GM23338 (cell line): ENCODE results near the gene ADTRP. TPM values are rescaled to one million over a fixed set of nuclear protein-coding genes. Genes with fewer than 3 reads are reported as not detected.

Experiments
- ATAC-seq: fragments of 200-7000 bp; cut with Tn5 transposase; 3 replicates; pipeline ENCODE4 v1.9.1; 2020
- DNase-seq: peaks from one replicate; pipeline ENCODE4 v3.0.0-alpha.2; 2015; ENCODE audit warnings: low spot score
- H2AFZ ChIP-seq: fragments of 200-600 bp; sonication (generic); 2 replicates; pipeline ENCODE4 v1.8.0; 2016; ENCODE audit warnings: antibody characterized with exemption, mild to moderate bottlenecking, moderate library complexity
- H3F3A ChIP-seq: fragments of 200-600 bp; sonication (generic); replicated peaks from 2 replicates; pipeline ENCODE4 v1.8.0; 2017; ENCODE audit warnings: antibody characterized with exemption, mixed run types, low read depth
- H3K27ac ChIP-seq: fragments of 200-600 bp; sonication (generic); 2 replicates; pipeline ENCODE4 v1.6.1; 2016; ENCODE audit warnings: low read depth
- H3K27me3 ChIP-seq: fragments of 200-600 bp; sonication (generic); 2 replicates; pipeline ENCODE4 v1.8.0; 2016; ENCODE audit warnings: mild to moderate bottlenecking, mixed run types, moderate library complexity; ENCODE audit not compliant: insufficient read depth
- H3K36me3 ChIP-seq: fragments of 200-600 bp; sonication (generic); 2 replicates; pipeline ENCODE4 v1.8.0; 2016; ENCODE audit warnings: mild to moderate bottlenecking; ENCODE audit not compliant: insufficient read depth
- H3K4me1 ChIP-seq: fragments of 200-600 bp; sonication (generic); 2 replicates; pipeline ENCODE4 v1.8.0; 2016; ENCODE audit warnings: mild to moderate bottlenecking, moderate library complexity; ENCODE audit not compliant: insufficient read depth
- H3K4me2 ChIP-seq: fragments of 200-600 bp; sonication (generic); 2 replicates; pipeline ENCODE4 v1.7.1; 2017; ENCODE audit warnings: mixed run types
- H3K4me3 ChIP-seq: fragments of 200-600 bp; sonication (generic); 2 replicates; pipeline ENCODE4 v1.6.1; 2016; ENCODE audit warnings: mixed run types
- H3K79me2 ChIP-seq: fragments of 200-600 bp; sonication (generic); replicated peaks from 2 replicates; pipeline ENCODE4 v1.8.0; 2017; ENCODE audit warnings: mild to moderate bottlenecking; ENCODE audit not compliant: insufficient read depth
- H3K9me2 ChIP-seq: fragments of 200-600 bp; sonication (generic); 2 replicates; pipeline ENCODE4 v1.8.0; 2017; ENCODE audit not compliant: insufficient read depth
- H4K20me1 ChIP-seq: fragments of 200-600 bp; sonication (generic); replicated peaks from 2 replicates; pipeline ENCODE4 v1.8.0; 2017; ENCODE audit warnings: mild to moderate bottlenecking; ENCODE audit not compliant: insufficient read depth
- H3K27ac Mint-ChIP-seq: 2 replicates; pipeline ENCODE4 v1.8.0; 2020; ENCODE audit warnings: inconsistent platforms, mild to moderate bottlenecking, moderate library complexity, mixed read lengths
- H3K27me3 Mint-ChIP-seq: 3 replicates; pipeline ENCODE4 v1.8.0; 2022; ENCODE audit warnings: low read depth, mild to moderate bottlenecking, moderate library complexity, mixed read lengths, inconsistent platforms; ENCODE audit not compliant: insufficient read depth, poor library complexity
- H3K36me3 Mint-ChIP-seq: 3 replicates; pipeline ENCODE4 v1.8.0; 2021; ENCODE audit warnings: low read depth, mild to moderate bottlenecking, inconsistent platforms, moderate library complexity, mixed read lengths
- H3K4me1 Mint-ChIP-seq: 3 replicates; pipeline ENCODE4 v1.8.0; 2020; ENCODE audit warnings: mild to moderate bottlenecking, inconsistent platforms, mixed read lengths
- H3K4me3 Mint-ChIP-seq: 3 replicates; pipeline ENCODE4 v1.8.0; 2021; ENCODE audit warnings: moderate library complexity, mild to moderate bottlenecking, inconsistent platforms, mixed read lengths
- H3K9me3 Mint-ChIP-seq: 3 replicates; pipeline ENCODE4 v1.8.0; 2020; ENCODE audit warnings: moderate library complexity, mild to moderate bottlenecking, inconsistent platforms, mixed read lengths
- CREB1 ChIP-seq: fragments of 250-450 bp; sonication (Bioruptor Pico); IDR thresholded peaks from 2 replicates; pipeline ENCODE4 v1.5.0; 2020; ENCODE audit warnings: low read depth, mild to moderate bottlenecking, moderate library complexity
- EZH2 ChIP-seq: fragments of 200-600 bp; sonication (generic); IDR thresholded peaks from one replicate; pipeline ENCODE4 v1.8.0; 2017; ENCODE audit warnings: antibody characterized with exemption, mild to moderate bottlenecking, low read depth; ENCODE audit not compliant: unreplicated experiment
- EZH2phosphoT487 ChIP-seq: fragments of 200-600 bp; sonication (generic); IDR thresholded peaks from one replicate; pipeline ENCODE4 v1.8.1; 2018; ENCODE audit warnings: antibody characterized with exemption; ENCODE audit not compliant: unreplicated experiment
- JUNB ChIP-seq: IDR thresholded peaks from one replicate; pipeline ENCODE4 v1.6.1; 2016; ENCODE audit warnings: antibody characterized with exemption; ENCODE audit not compliant: unreplicated experiment
- NANOG ChIP-seq: IDR thresholded peaks from 2 replicates; pipeline ENCODE4 v1.6.1; 2016; ENCODE audit warnings: antibody characterized with exemption, borderline replicate concordance
- POLR2AphosphoS5 ChIP-seq: IDR thresholded peaks from 2 replicates; pipeline ENCODE4 v1.6.1; 2016; ENCODE audit warnings: antibody characterized with exemption, low read depth
- STAT1 ChIP-seq: IDR thresholded peaks from one replicate; pipeline ENCODE4 v1.6.1; 2016; ENCODE audit warnings: antibody characterized with exemption; ENCODE audit not compliant: unreplicated experiment
- ZNF114 ChIP-seq: fragments of 250-450 bp; sonication (Bioruptor Pico); IDR thresholded peaks from 2 replicates; pipeline ENCODE4 v1.5.0; 2020; ENCODE audit warnings: mild to moderate bottlenecking, moderate library complexity
- ZNF331 ChIP-seq: fragments of 250-450 bp; sonication (Bioruptor Pico); IDR thresholded peaks from 2 replicates; pipeline ENCODE4 v1.5.0; 2020; ENCODE audit warnings: low read depth, mild to moderate bottlenecking, moderate library complexity
- ZNF462 ChIP-seq: fragments of 250-450 bp; sonication (Bioruptor Pico); IDR thresholded peaks from 2 replicates; pipeline ENCODE4 v1.5.0; 2020; ENCODE audit warnings: mild to moderate bottlenecking, moderate library complexity
- polyA plus RNA-seq: library from polyadenylated mRNA; unstranded; fragments of >200 nt; fragmentation: Nextera tagmentation; extraction: Ambion mirVana; gene quantifications from 2 replicates; pipeline ENCODE4 v1.2.1, GENCODE V29; 2016
- total RNA-seq: library from RNA; depleted of rRNA; stranded (reverse); fragments of >200 nt; shearing (Covaris generic); gene quantifications from 2 replicates; pipeline ENCODE4 v1.2.3, GENCODE V29; 2014
- TF ChIP-seq, protein P1 (sequence below): IDR thresholded peaks from one replicate; pipeline ENCODE4 v1.6.1; 2018; ENCODE audit warnings: antibody characterized with exemption; ENCODE audit not compliant: unreplicated experiment
- TF ChIP-seq, protein P2 (sequence below): IDR thresholded peaks from 2 replicates; pipeline ENCODE4 v1.6.1; 2016; ENCODE audit warnings: antibody characterized with exemption
- TF ChIP-seq, protein P3 (sequence below), 2 experiments: fragments of 200-600 bp in 1 of 2; sonication (generic) in 1 of 2; conservative IDR thresholded peaks; 2 replicates each; pipeline versions ENCODE4 v1.5.1 to v1.6.1; 2016 to 2017; ENCODE audit warnings: antibody characterized with exemption in 2 of 2, low read depth in 2 of 2, mild to moderate bottlenecking in 2 of 2, moderate library complexity in 1 of 2

Gene ADTRP
- total and polyA plus RNA-seq, 2 experiments from 2014 or later: not detected

- Mint-ChIP-seq H3K27me3 (peaks cover 15% of the 10 kb centered on the region), H3K9me3 (no peaks in the 10 kb centered on the region), H3K4me3 (0 out of 3 replicates have a peak overlapping the region, but pooled peaks have one; percentile 1), H3K4me1 (peaks cover 51% of the 10 kb centered on the region), H3K27ac (peak overlapping the region; percentile 49), H3K36me3 (no peaks in the 10 kb centered on the region)
- Histone ChIP-seq H2AFZ (peak overlapping the region; percentile 80), H3K36me3 (no peaks in the 10 kb centered on the region), H3F3A (no peaks in the 10 kb centered on the region), H4K20me1 (no peaks in the 10 kb centered on the region), H3K4me2 (peak overlapping the region; percentile 34; the same call in 1 of the 2 replicates), H3K9me2 (0 out of 2 replicates have a peak, but pooled peaks cover 10% of the 10 kb centered on the region), H3K4me1 (peaks cover 34% of the 10 kb centered on the region), H3K4me3 (no peak overlapping the region), H3K27me3 (no peaks in the 10 kb centered on the region), H3K79me2 (no peaks in the 10 kb centered on the region), H3K27ac (no peak overlapping the region)
- ATAC-seq (peak; percentile 63), DNase-seq (peak; percentile 36)
- no peak for TF ChIP-seq CREB1 (CRISPR knock-in tag)
- TF ChIP-seq JUNB: no peak
- no peak for TF ChIP-seq ZNF331 (CRISPR knock-in tag)
- TF ChIP-seq ZNF462 (CRISPR knock-in tag): no peak
- no peak for TF ChIP-seq ZNF114
- TF ChIP-seq POLR2AphosphoS5: no peak
- no peak for TF ChIP-seq EZH2
- TF ChIP-seq NANOG: no peak
- TF ChIP-seq, protein P1, sequence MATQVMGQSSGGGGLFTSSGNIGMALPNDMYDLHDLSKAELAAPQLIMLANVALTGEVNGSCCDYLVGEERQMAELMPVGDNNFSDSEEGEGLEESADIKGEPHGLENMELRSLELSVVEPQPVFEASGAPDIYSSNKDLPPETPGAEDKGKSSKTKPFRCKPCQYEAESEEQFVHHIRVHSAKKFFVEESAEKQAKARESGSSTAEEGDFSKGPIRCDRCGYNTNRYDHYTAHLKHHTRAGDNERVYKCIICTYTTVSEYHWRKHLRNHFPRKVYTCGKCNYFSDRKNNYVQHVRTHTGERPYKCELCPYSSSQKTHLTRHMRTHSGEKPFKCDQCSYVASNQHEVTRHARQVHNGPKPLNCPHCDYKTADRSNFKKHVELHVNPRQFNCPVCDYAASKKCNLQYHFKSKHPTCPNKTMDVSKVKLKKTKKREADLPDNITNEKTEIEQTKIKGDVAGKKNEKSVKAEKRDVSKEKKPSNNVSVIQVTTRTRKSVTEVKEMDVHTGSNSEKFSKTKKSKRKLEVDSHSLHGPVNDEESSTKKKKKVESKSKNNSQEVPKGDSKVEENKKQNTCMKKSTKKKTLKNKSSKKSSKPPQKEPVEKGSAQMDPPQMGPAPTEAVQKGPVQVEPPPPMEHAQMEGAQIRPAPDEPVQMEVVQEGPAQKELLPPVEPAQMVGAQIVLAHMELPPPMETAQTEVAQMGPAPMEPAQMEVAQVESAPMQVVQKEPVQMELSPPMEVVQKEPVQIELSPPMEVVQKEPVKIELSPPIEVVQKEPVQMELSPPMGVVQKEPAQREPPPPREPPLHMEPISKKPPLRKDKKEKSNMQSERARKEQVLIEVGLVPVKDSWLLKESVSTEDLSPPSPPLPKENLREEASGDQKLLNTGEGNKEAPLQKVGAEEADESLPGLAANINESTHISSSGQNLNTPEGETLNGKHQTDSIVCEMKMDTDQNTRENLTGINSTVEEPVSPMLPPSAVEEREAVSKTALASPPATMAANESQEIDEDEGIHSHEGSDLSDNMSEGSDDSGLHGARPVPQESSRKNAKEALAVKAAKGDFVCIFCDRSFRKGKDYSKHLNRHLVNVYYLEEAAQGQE: no peak
- TF ChIP-seq STAT1: no peak
- TF ChIP-seq, protein P2, sequence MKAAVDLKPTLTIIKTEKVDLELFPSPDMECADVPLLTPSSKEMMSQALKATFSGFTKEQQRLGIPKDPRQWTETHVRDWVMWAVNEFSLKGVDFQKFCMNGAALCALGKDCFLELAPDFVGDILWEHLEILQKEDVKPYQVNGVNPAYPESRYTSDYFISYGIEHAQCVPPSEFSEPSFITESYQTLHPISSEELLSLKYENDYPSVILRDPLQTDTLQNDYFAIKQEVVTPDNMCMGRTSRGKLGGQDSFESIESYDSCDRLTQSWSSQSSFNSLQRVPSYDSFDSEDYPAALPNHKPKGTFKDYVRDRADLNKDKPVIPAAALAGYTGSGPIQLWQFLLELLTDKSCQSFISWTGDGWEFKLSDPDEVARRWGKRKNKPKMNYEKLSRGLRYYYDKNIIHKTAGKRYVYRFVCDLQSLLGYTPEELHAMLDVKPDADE: no peak
- TF ChIP-seq, protein P3, sequence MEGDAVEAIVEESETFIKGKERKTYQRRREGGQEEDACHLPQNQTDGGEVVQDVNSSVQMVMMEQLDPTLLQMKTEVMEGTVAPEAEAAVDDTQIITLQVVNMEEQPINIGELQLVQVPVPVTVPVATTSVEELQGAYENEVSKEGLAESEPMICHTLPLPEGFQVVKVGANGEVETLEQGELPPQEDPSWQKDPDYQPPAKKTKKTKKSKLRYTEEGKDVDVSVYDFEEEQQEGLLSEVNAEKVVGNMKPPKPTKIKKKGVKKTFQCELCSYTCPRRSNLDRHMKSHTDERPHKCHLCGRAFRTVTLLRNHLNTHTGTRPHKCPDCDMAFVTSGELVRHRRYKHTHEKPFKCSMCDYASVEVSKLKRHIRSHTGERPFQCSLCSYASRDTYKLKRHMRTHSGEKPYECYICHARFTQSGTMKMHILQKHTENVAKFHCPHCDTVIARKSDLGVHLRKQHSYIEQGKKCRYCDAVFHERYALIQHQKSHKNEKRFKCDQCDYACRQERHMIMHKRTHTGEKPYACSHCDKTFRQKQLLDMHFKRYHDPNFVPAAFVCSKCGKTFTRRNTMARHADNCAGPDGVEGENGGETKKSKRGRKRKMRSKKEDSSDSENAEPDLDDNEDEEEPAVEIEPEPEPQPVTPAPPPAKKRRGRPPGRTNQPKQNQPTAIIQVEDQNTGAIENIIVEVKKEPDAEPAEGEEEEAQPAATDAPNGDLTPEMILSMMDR (conservative IDR thresholded peaks at IDR 0.05; ENCODE audit: low read depth in 2 of 2): no peak
- TF ChIP-seq EZH2phosphoT487: no peak
Observed at GRCh38 chr6:11769811-11770545, 8.6 kb downstream of the ADTRP start.
